GM23338 (cell line): ENCODE results near the gene ANKRD66.

Experiments used
- CREB1 ChIP-seq: fragments of 250-450 bp; sonication (Bioruptor Pico); IDR thresholded peaks from 2 replicates; pipeline ENCODE4 v1.5.0; 2020; ENCODE audit warnings: low read depth, mild to moderate bottlenecking, moderate library complexity
- ETS1 ChIP-seq: IDR thresholded peaks from 2 replicates; pipeline ENCODE4 v1.6.1; 2016; ENCODE audit warnings: antibody characterized with exemption
- EZH2 ChIP-seq: fragments of 200-600 bp; sonication (generic); IDR thresholded peaks from one replicate; pipeline ENCODE4 v1.8.0; 2017; ENCODE audit warnings: antibody characterized with exemption, mild to moderate bottlenecking, low read depth; ENCODE audit not compliant: unreplicated experiment
- EZH2phosphoT487 ChIP-seq: fragments of 200-600 bp; sonication (generic); IDR thresholded peaks from one replicate; pipeline ENCODE4 v1.8.1; 2018; ENCODE audit warnings: antibody characterized with exemption; ENCODE audit not compliant: unreplicated experiment
- JUNB ChIP-seq: IDR thresholded peaks from one replicate; pipeline ENCODE4 v1.6.1; 2016; ENCODE audit warnings: antibody characterized with exemption; ENCODE audit not compliant: unreplicated experiment
- NANOG ChIP-seq: IDR thresholded peaks from 2 replicates; pipeline ENCODE4 v1.6.1; 2016; ENCODE audit warnings: antibody characterized with exemption, borderline replicate concordance
- POLR2AphosphoS5 ChIP-seq: IDR thresholded peaks from 2 replicates; pipeline ENCODE4 v1.6.1; 2016; ENCODE audit warnings: antibody characterized with exemption, low read depth
- REST ChIP-seq: IDR thresholded peaks from one replicate; pipeline ENCODE4 v1.6.1; 2018; ENCODE audit warnings: antibody characterized with exemption; ENCODE audit not compliant: unreplicated experiment
- STAT1 ChIP-seq: IDR thresholded peaks from one replicate; pipeline ENCODE4 v1.6.1; 2016; ENCODE audit warnings: antibody characterized with exemption; ENCODE audit not compliant: unreplicated experiment
- TF ChIP-seq, protein P1 (sequence below), 2 experiments: fragments of 200-600 bp in 1 of 2; sonication (generic) in 1 of 2; conservative IDR thresholded peaks; 2 replicates each; pipeline versions ENCODE4 v1.5.1 to v1.6.1; 2016 to 2017; ENCODE audit warnings: antibody characterized with exemption in 2 of 2, low read depth in 2 of 2, mild to moderate bottlenecking in 2 of 2, moderate library complexity in 1 of 2
- TF ChIP-seq, protein P2 (sequence below): fragments of 250-450 bp; sonication (Bioruptor Pico); IDR thresholded peaks from 2 replicates; pipeline ENCODE4 v1.5.0; 2020; ENCODE audit warnings: mild to moderate bottlenecking, moderate library complexity

GRCh38 chr6:46799657-46800056, 52.9 kb downstream of the ANKRD66 start:
- TF ChIP-seq, protein P1, sequence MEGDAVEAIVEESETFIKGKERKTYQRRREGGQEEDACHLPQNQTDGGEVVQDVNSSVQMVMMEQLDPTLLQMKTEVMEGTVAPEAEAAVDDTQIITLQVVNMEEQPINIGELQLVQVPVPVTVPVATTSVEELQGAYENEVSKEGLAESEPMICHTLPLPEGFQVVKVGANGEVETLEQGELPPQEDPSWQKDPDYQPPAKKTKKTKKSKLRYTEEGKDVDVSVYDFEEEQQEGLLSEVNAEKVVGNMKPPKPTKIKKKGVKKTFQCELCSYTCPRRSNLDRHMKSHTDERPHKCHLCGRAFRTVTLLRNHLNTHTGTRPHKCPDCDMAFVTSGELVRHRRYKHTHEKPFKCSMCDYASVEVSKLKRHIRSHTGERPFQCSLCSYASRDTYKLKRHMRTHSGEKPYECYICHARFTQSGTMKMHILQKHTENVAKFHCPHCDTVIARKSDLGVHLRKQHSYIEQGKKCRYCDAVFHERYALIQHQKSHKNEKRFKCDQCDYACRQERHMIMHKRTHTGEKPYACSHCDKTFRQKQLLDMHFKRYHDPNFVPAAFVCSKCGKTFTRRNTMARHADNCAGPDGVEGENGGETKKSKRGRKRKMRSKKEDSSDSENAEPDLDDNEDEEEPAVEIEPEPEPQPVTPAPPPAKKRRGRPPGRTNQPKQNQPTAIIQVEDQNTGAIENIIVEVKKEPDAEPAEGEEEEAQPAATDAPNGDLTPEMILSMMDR (conservative IDR thresholded peaks at IDR 0.05; ENCODE audit: low read depth in 2 of 2), result no peak
- TF ChIP-seq POLR2AphosphoS5 (no peak), EZH2 (no peak), EZH2phosphoT487 (no peak), CREB1 (CRISPR knock-in tag) (no peak), STAT1 (no peak), REST (no peak), NANOG (no peak), JUNB (no peak), ETS1 (no peak)
- TF ChIP-seq, protein P2, sequence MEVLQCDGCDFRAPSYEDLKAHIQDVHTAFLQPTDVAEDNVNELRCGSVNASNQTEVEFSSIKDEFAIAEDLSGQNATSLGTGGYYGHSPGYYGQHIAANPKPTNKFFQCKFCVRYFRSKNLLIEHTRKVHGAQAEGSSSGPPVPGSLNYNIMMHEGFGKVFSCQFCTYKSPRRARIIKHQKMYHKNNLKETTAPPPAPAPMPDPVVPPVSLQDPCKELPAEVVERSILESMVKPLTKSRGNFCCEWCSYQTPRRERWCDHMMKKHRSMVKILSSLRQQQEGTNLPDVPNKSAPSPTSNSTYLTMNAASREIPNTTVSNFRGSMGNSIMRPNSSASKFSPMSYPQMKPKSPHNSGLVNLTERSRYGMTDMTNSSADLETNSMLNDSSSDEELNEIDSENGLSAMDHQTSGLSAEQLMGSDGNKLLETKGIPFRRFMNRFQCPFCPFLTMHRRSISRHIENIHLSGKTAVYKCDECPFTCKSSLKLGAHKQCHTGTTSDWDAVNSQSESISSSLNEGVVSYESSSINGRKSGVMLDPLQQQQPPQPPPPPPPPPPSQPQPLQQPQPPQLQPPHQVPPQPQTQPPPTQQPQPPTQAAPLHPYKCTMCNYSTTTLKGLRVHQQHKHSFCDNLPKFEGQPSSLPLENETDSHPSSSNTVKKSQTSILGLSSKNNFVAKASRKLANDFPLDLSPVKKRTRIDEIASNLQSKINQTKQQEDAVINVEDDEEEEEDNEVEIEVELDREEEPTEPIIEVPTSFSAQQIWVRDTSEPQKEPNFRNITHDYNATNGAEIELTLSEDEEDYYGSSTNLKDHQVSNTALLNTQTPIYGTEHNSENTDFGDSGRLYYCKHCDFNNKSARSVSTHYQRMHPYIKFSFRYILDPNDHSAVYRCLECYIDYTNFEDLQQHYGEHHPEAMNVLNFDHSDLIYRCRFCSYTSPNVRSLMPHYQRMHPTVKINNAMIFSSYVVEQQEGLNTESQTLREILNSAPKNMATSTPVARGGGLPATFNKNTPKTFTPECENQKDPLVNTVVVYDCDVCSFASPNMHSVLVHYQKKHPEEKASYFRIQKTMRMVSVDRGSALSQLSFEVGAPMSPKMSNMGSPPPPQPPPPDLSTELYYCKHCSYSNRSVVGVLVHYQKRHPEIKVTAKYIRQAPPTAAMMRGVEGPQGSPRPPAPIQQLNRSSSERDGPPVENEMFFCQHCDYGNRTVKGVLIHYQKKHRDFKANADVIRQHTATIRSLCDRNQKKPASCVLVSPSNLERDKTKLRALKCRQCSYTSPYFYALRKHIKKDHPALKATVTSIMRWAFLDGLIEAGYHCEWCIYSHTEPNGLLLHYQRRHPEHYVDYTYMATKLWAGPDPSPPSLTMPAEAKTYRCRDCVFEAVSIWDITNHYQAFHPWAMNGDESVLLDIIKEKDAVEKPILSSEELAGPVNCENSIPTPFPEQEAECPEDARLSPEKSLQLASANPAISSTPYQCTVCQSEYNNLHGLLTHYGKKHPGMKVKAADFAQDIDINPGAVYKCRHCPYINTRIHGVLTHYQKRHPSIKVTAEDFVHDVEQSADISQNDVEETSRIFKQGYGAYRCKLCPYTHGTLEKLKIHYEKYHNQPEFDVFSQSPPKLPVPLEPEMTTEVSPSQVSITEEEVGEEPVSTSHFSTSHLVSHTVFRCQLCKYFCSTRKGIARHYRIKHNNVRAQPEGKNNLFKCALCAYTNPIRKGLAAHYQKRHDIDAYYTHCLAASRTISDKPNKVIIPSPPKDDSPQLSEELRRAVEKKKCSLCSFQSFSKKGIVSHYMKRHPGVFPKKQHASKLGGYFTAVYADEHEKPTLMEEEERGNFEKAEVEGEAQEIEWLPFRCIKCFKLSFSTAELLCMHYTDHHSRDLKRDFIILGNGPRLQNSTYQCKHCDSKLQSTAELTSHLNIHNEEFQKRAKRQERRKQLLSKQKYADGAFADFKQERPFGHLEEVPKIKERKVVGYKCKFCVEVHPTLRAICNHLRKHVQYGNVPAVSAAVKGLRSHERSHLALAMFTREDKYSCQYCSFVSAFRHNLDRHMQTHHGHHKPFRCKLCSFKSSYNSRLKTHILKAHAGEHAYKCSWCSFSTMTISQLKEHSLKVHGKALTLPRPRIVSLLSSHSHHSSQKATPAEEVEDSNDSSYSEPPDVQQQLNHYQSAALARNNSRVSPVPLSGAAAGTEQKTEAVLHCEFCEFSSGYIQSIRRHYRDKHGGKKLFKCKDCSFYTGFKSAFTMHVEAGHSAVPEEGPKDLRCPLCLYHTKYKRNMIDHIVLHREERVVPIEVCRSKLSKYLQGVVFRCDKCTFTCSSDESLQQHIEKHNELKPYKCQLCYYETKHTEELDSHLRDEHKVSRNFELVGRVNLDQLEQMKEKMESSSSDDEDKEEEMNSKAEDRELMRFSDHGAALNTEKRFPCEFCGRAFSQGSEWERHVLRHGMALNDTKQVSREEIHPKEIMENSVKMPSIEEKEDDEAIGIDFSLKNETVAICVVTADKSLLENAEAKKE (CRISPR knock-in tag), result no peak
